HepG2 (cell line): Measurements from ENCODE around the gene SYNE1. TPM values are rescaled to one million over a fixed set of nuclear protein-coding genes. Genes with fewer than 3 reads are reported as not detected.

ENCODE experiments used
- ADNP ChIP-seq: sonication (generic); formaldehyde crosslinking; IDR thresholded peaks from 2 replicates; pipeline ENCODE4 v1.4.0; 2020; ENCODE audit warnings: missing genetic modification reagents
- CC2D1A ChIP-seq: sonication (generic); formaldehyde crosslinking; IDR thresholded peaks from 2 replicates; pipeline ENCODE4 v1.8.1; 2023; ENCODE audit warnings: mild to moderate bottlenecking, missing genetic modification reagents
- CEBPB ChIP-seq: IDR thresholded peaks from 2 replicates; pipeline ENCODE4 v1.6.1; 2011; ENCODE audit warnings: low read depth, low read length, improper control_type of control experiment, borderline replicate concordance
- HBP1 ChIP-seq: IDR thresholded peaks from 2 replicates; pipeline ENCODE4 v1.6.1; 2016; ENCODE audit warnings: low read depth, control low read depth
- RFXANK ChIP-seq: IDR thresholded peaks from 2 replicates; pipeline ENCODE4 v1.6.1; 2016
- TFDP2 ChIP-seq: sonication (generic); formaldehyde crosslinking; IDR thresholded peaks from 2 replicates; pipeline ENCODE4 v1.4.0; 2020; ENCODE audit warnings: missing genetic modification reagents
- ZBTB26 ChIP-seq: IDR thresholded peaks from 2 replicates; pipeline ENCODE4 v1.6.1; 2016; ENCODE audit warnings: missing compliant biosample characterization, missing genetic modification reagents, borderline replicate concordance
- ZNF574 ChIP-seq: sonication (generic); formaldehyde crosslinking; IDR thresholded peaks from 2 replicates; pipeline ENCODE4 v1.4.0; 2020; ENCODE audit warnings: missing genetic modification reagents
- ZNF646 ChIP-seq: sonication (generic); formaldehyde crosslinking; IDR thresholded peaks from 2 replicates; pipeline ENCODE4 v1.9.0; 2021; ENCODE audit warnings: mild to moderate bottlenecking, missing genetic modification reagents
- ZNF703 ChIP-seq: sonication (generic); formaldehyde crosslinking; IDR thresholded peaks from 2 replicates; pipeline ENCODE4 v1.5.1; 2020; ENCODE audit warnings: missing genetic modification reagents, mild to moderate bottlenecking, moderate library complexity, borderline replicate concordance
- ZNF768 ChIP-seq: sonication (generic); formaldehyde crosslinking; IDR thresholded peaks from 2 replicates; pipeline ENCODE4 v1.4.0; 2020; ENCODE audit warnings: missing genetic modification reagents
- ZSCAN22 ChIP-seq: sonication (generic); formaldehyde crosslinking; IDR thresholded peaks from 2 replicates; pipeline ENCODE4 v1.4.0; 2020; ENCODE audit warnings: mild to moderate bottlenecking, missing genetic modification reagents
- ZSCAN5A ChIP-seq: sonication (generic); formaldehyde crosslinking; IDR thresholded peaks from 2 replicates; pipeline ENCODE4 v1.8.0; 2022; ENCODE audit warnings: mild to moderate bottlenecking, missing genetic modification reagents, borderline replicate concordance
- polyA plus RNA-seq, 8 experiments: library from polyadenylated mRNA; depleted of rRNA in 3 of 8; stranded (reverse) in 7 of 8; unstranded in 1 of 8; fragments of >200 nt; fragmentation: Illumina TruSeq in 4 of 8; extraction: Trizol in 4 of 8; gene quantifications; 2 replicates each; pipeline versions ENCODE4 v1.2.1 to v1.2.3, GENCODE V29; 2011 to 2016; ENCODE audit warnings: low read depth in 4 of 8, missing spikeins in 1 of 8, mixed read lengths in 1 of 8; ENCODE audit not compliant: insufficient read depth in 1 of 8
- total RNA-seq, 5 experiments: library from RNA; depleted of rRNA; stranded (reverse); fragments of >200 nt; fragmentation: Illumina TruSeq; extraction: Trizol; gene quantifications; 2 replicates each; pipeline ENCODE4 v1.2.3, GENCODE V29; 2016; ENCODE audit warnings: low read depth in 1 of 5

The SYNE1 gene
- total and polyA plus RNA-seq, 2 of the 13 experiments (the other 11 are each of a cell fraction or from before 2014, with no cell fraction given) = 5.5 to 15.9 TPM

GRCh38 chr6:152309648-152310047 lies 327.5 kb downstream of the SYNE1 start (continued):
- TF ChIP-seq ZBTB26 = no peak
- no peak for TF ChIP-seq ZNF768 (CRISPR knock-in tag)
- no peak for TF ChIP-seq HBP1
- no peak for TF ChIP-seq TFDP2
- TF ChIP-seq ZNF703 (CRISPR knock-in tag) = no peak
- TF ChIP-seq ZNF646 (CRISPR knock-in tag) = no peak
- no peak for TF ChIP-seq ZSCAN5A (CRISPR knock-in tag)
- no peak for TF ChIP-seq ZNF574 (CRISPR knock-in tag)
- no peak for TF ChIP-seq CEBPB
- no peak for TF ChIP-seq RFXANK (CRISPR knock-in tag)
- no peak for TF ChIP-seq ZSCAN22 (CRISPR knock-in tag)
- TF ChIP-seq CC2D1A (CRISPR knock-in tag) = no peak
- TF ChIP-seq ADNP (CRISPR knock-in tag) = no peak
